ENCODE measurements around the gene ABCA1.
A peak's percentile ranks its signal among the peaks of the same experiment; 100 is the strongest.
"Not testable (repeated sequence)": the region's sequence is repeated elsewhere in the genome, so short reads cannot be mapped to it uniquely, and the experiment has no call there.

The ABCA1 gene

GRCh38 chr9:104786293-104786692 is 141.7 kb downstream of the ABCA1 start:
- no peak for DNase-seq

DNA sequence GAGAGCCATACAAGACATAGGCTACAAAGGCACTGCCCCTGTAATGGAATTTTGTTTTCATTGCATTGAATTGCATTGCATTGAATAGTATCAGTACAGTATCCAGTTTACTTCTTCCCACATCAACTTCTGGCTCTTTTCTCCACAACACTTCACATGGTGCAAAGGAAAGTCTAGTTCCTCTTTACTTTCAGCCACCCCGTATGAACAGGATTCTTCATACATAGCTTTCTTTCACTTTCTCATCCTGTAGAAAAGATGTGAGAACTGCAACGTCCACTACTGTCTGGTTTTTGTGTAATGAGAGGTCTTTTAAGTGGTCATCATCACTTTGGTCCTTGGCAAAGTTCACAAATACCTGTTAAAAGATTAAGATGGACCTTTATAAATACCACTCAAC is 143.9 kb downstream of the ABCA1 start:
- peak; percentile 28 to 52 (median 40) for DNase-seq

- DNase-seq, result no peak
Measured at GRCh38 chr9:104783588-104783987, 144.4 kb downstream of the ABCA1 start.

DNA sequence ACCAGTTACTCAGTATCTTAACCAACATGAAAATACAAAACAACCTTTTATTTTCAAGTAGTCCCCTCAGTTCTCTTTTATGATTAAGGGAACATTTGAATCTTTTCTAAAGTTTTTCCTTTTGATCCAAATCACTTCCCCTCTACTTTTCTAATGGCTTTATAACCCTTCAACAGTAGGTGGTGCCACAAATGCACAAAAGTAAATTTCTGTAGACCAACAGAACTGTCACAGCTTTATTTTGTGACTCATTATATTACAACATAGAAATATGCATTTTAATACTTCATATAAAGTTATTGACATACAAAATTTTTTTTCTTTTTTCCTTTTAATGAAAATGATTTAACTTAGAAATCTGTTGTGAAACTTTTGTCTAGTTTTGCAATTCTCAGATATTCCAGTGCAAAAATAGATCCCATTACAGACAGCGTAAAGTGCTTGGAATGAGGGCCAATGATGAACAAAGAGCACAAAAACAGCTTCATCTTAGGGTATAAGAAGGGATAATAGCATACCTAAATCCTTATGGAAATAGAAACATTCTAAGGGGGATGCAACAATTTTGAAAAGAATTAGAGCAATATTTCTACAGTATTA is 147.1 kb downstream of the ABCA1 start:
- peak; percentile 33 to 79 (median 76) for DNase-seq

GRCh38 chr9:104779946-104780535 is 147.9 kb downstream of the ABCA1 start:
- DNase-seq, result peak; percentile 35 to 67 (median 62)

GRCh38 chr9:104779334-104779733 is 148.6 kb downstream of the ABCA1 start:
- DNase-seq, result no peak

DNA sequence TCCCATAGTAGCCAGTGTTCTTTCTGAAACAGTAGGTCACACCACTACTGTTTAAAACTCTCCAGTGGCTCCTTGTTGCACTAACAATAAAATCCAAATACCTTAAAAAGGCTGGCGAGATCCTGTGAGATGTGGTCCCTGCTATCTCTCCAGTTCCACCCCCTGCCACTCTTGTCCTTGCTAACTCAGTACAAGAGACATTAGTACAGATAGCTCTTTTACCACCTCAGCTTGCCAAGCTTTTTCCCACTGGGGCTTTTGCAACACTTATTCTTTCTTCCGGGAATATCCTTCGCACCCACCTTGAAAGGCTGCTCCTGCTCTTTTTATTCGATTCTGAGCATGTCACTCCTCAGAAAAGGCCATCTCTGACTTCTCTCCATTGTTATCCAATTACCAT is 149.2 kb downstream of the ABCA1 start:
- no peak for DNase-seq

DNA sequence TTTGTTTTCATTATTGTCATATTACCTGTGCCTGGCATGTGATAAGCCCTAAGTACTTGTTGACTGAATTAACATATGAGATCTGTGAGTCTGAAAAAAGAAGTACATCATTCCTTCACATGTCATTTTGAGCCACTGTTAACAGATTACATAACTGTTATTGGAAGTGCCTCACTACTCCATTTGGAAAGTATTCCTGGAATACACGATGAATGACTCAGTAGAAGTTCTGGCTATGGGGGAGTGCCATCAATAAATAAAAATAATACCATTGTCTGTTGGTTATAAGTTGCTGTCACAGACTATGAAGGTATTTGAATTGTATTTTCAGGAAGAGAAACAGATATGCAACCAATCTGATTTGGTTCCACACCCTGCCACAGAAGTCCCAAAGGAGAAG is 151.2 kb downstream of the ABCA1 start:
- DNase-seq, result peak in 2 of 3 donors; percentile 29 to 52

GRCh38 chr9:104775976-104776375 is 152.0 kb downstream of the ABCA1 start:
- no peak for DNase-seq

- DNase-seq, result no peak
Measured at GRCh38 chr9:104775574-104775936, 152.4 kb downstream of the ABCA1 start.

GRCh38 chr9:104774831-104775573 is 153.0 kb downstream of the ABCA1 start:
- peak; percentile 78 to 85 (median 84) for DNase-seq

DNA sequence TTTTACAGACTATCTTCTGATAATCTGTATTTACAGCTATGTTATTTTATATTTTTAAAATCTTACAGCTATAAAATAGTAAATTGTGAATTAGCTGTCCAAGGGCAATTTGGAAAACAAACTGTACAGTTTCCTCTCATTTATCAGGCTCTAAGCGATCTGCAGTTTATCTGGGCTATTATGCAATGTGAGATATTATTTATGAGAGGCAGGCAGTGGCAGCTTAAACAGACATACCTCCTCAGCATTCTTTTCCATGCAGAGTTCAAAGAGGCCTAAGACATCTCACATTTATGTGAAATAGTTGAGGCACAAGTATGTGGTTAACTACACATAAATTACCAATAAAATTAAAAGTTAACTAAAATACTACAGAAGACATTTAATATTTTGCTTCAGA is 153.8 kb downstream of the ABCA1 start:
- no peak for DNase-seq

- DNase-seq, result peak in 2 of 3 donors; percentile 50 to 62
Measured at GRCh38 chr9:104772714-104773510, 155.0 kb downstream of the ABCA1 start.

- DNase-seq, result peak in 1 of 3 donors; percentile 41
Measured at GRCh38 chr9:104769655-104770054, 158.3 kb downstream of the ABCA1 start.

- DNase-seq, result not testable (repeated sequence)
Measured at GRCh38 chr9:104769029-104769428, 158.9 kb downstream of the ABCA1 start.

- DNase-seq, result no peak
Measured at GRCh38 chr9:104767507-104767906, 160.4 kb downstream of the ABCA1 start.

GRCh38 chr9:104766025-104766424 is 161.9 kb downstream of the ABCA1 start:
- no peak for DNase-seq

DNA sequence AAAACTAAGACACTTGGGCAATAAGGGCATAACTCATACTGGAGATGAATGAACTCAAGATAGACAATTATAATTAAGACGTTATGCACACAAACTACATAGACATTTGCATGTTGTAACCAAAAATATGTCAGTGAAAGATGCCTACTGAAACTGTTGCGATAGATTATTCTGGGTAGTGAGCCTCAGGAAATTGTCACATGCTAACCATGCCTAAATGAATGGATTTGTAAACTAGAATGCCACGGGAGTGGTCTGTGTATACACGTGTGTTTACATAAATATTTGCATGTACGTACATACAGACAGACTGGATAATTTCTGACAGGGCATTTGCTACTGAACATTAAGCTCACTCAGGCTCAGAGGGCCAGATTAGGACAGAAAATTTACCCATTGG is 162.8 kb downstream of the ABCA1 start:
- no peak for DNase-seq

DNA sequence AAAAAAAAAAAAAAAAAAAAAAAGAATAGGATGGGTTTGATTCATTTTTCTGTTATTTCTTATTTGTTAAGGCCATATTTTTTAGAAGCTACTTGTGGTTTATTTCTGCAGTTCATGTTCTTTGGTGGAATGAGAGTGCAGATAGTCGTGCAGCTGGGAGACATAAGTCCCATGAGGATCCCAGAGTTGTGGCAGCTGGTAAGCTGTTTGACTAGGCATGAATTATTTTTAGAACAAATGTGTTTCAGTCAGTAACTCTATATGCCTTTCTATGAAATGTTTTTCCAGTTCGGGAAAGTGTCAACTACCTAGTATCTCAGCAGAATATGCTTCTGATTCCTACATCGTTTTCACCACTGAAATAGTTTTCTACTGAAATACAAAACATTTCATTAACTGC is 169.0 kb downstream of the ABCA1 start:
- DNase-seq, result no peak

GRCh38 chr9:104750185-104750767 is 177.7 kb downstream of the ABCA1 start:
- peak in 1 of 3 donors; percentile 25 for DNase-seq

- DNase-seq, result peak; percentile 50 to 59 (median 51)
Measured at GRCh38 chr9:104748359-104749031, 179.5 kb downstream of the ABCA1 start.
